ENCODE results near the gene FUCA1.
A peak's percentile ranks its signal among the peaks of the same experiment; 100 is the strongest.

FUCA1 gene

GRCh38 chr1:23845163-23845562 is 22.9 kb downstream of the FUCA1 start (continued):
- TF ChIP-seq POU6F1 (CRISPR knock-in tag; IDR thresholded peaks at IDR 0.05; ENCODE audit: borderline replicate concordance, low read depth) = no peak

GRCh38 chr1:23843644-23844043 is 24.4 kb downstream of the FUCA1 start:
- TF ChIP-seq ZFP3 (CRISPR knock-in tag; IDR thresholded peaks at IDR 0.05) (no peak), ESRRG (CRISPR knock-in tag; IDR thresholded peaks at IDR 0.05) (no peak), ZFP30 (CRISPR knock-in tag; IDR thresholded peaks at IDR 0.05) (no peak), ZNF565 (CRISPR knock-in tag; conservative IDR thresholded peaks at IDR 0.05; ENCODE audit: low read depth) (no peak), SNAI2 (CRISPR knock-in tag; IDR thresholded peaks at IDR 0.05) (no peak), TSHZ2 (CRISPR knock-in tag; IDR thresholded peaks at IDR 0.05) (no peak), CSRNP3 (CRISPR knock-in tag; IDR thresholded peaks at IDR 0.05) (no peak), ISL1 (CRISPR knock-in tag; IDR thresholded peaks at IDR 0.05) (no peak), TCF4 (CRISPR knock-in tag; IDR thresholded peaks at IDR 0.05; ENCODE audit: borderline replicate concordance) (no peak), CREB5 (CRISPR knock-in tag; IDR thresholded peaks at IDR 0.05; ENCODE audit: low read depth) (no peak), CSDC2 (CRISPR knock-in tag; IDR thresholded peaks at IDR 0.05) (no peak), ZNF70 (CRISPR knock-in tag; IDR thresholded peaks at IDR 0.05) (no peak), BACH2 (CRISPR knock-in tag; IDR thresholded peaks at IDR 0.05; ENCODE audit: borderline replicate concordance) (no peak)
- ATAC-seq = no peak

GRCh38 chr1:23838401-23838866 is 29.7 kb downstream of the FUCA1 start:
- peak; percentile 100 for ATAC-seq
- TF ChIP-seq ZNF565 (CRISPR knock-in tag; conservative IDR thresholded peaks at IDR 0.05; ENCODE audit: low read depth) = no peak
- TF ChIP-seq TSHZ2 (CRISPR knock-in tag; IDR thresholded peaks at IDR 0.05) = no peak

- TF ChIP-seq ZNF70 (CRISPR knock-in tag; IDR thresholded peaks at IDR 0.05) = no peak
- TF ChIP-seq ZFP30 (CRISPR knock-in tag; IDR thresholded peaks at IDR 0.05) = no peak
- no peak for TF ChIP-seq GLIS3 (CRISPR knock-in tag; IDR thresholded peaks at IDR 0.05)
- TF ChIP-seq ZNF8 (CRISPR knock-in tag; IDR thresholded peaks at IDR 0.05) = no peak
- no peak for TF ChIP-seq RARB (CRISPR knock-in tag; IDR thresholded peaks at IDR 0.05)
- no peak for TF ChIP-seq ESRRG (CRISPR knock-in tag; IDR thresholded peaks at IDR 0.05)
- no peak for TF ChIP-seq TOX (CRISPR knock-in tag; IDR thresholded peaks at IDR 0.05; ENCODE audit: borderline replicate concordance)
- TF ChIP-seq POU6F1 (CRISPR knock-in tag; IDR thresholded peaks at IDR 0.05; ENCODE audit: borderline replicate concordance, low read depth) = no peak
- peak; percentile 10; the same call in 2 of the 3 replicates for ATAC-seq
Measured at GRCh38 chr1:23837908-23838307, 30.2 kb downstream of the FUCA1 start.
